ENCODE data around the gene ZNF138. TPM values are rescaled to one million over a fixed set of nuclear protein-coding genes. Genes with fewer than 3 reads are reported as not detected.

ZNF138 gene
- total and polyA plus RNA-seq, 2 of the 8 experiments (the other 6 are each of a cell fraction or from before 2014, with no cell fraction given) = 7.5 to 22.6 TPM

DNA sequence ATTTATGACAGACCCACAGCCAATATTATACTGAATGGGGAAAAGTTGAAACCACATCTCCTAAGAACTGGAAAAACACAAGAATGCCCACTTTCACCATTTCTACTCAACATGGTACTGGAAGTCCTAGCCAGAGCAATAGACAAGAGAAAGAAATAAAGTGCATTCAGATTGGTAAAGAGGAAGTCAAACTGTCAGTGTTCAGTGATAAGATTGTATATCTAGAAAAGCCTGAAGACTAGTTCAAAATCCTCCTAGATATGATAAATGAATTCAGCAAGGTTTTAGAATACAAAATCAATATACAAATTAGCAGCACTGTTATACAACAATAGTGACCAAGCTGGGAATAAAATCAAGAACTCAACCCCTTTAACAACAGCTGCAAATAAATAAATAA, 6.9 kb upstream of the ZNF138 start:
- FAIRE-seq = no peak

More for the DNA sequence above, 6.9 kb upstream of the ZNF138 start:
- Histone ChIP-seq H3K27me3 (replicated peaks in 1 of 4; ENCODE audit: control insufficient read depth in 3 of 4, extremely low read depth in 1 of 4, insufficient read depth in 3 of 4, low read length in 3 of 4) (no peaks in the 10 kb centered on the region), H3K79me2 (ENCODE audit: control insufficient read depth in 1 of 2, insufficient read depth in 2 of 2, low read length in 2 of 2) (no peaks in the 10 kb centered on the region), H4K20me1 (replicated peaks in 1 of 2; ENCODE audit: control insufficient read depth in 1 of 2, insufficient read depth in 2 of 2, low read length in 2 of 2) (no peaks in the 10 kb centered on the region), H2AK5ac (ENCODE audit: low read depth, low read length) (no peak overlapping the region), H2BK20ac (ENCODE audit: low read length) (no peak overlapping the region), H3K14ac (ENCODE audit: insufficient read length) (no peak overlapping the region), H2BK120ac (replicated peaks; ENCODE audit: low read depth, low read length) (no peak overlapping the region), H3K23ac (ENCODE audit: insufficient read length) (no peak overlapping the region), H3K4me3 (ENCODE audit: extremely low read depth in 1 of 4, insufficient read depth in 2 of 4, low read depth in 3 of 4, low read length in 4 of 4) (no peak overlapping the region), H4K8ac (ENCODE audit: extremely low read depth, insufficient read depth, low read length) (no peak overlapping the region), H3K4me2 (ENCODE audit: insufficient read depth in 1 of 2, low read depth in 2 of 2, low read length in 2 of 2) (no peak overlapping the region), H3K36me3 (ENCODE audit: control insufficient read depth in 2 of 4, insufficient read depth in 4 of 4, low read length in 3 of 4) (no peaks in the 10 kb centered on the region), H4K91ac (replicated peaks; ENCODE audit: insufficient read length, low read length) (no peak overlapping the region), H3K4me1 (replicated peaks in 1 of 4; ENCODE audit: control insufficient read depth in 3 of 4, insufficient read depth in 4 of 4, low read length in 3 of 4) (no peaks in the 10 kb centered on the region), H3K79me1 (ENCODE audit: low read depth, low read length) (no peaks in the 10 kb centered on the region), H3K27ac (ENCODE audit: low read depth, low read length) (no peak overlapping the region), H2BK15ac (ENCODE audit: low read length) (no peak overlapping the region), H2BK12ac (ENCODE audit: low read depth, low read length) (no peak overlapping the region), H2AFZ (ENCODE audit: low read length) (no peak overlapping the region), H3K18ac (ENCODE audit: extremely low read depth, low read length) (no peak overlapping the region), H2BK5ac (ENCODE audit: low read depth, low read length) (no peak overlapping the region), H3K4ac (replicated peaks; ENCODE audit: insufficient read length, low read depth, low read length) (no peak overlapping the region), H3K23me2 (ENCODE audit: low read depth, low read length) (no peaks in the 10 kb centered on the region), H3K9ac (replicated peaks in 1 of 4; ENCODE audit: extremely low read depth in 1 of 4, low read depth in 3 of 4, low read length in 3 of 4) (no peak overlapping the region), H3K56ac (replicated peaks; ENCODE audit: insufficient read length, low read depth, low read length) (no peak overlapping the region), H4K5ac (ENCODE audit: insufficient read length, low read depth, low read length) (no peak overlapping the region), H3K9me3 (ENCODE audit: insufficient read depth in 2 of 2, low read depth in 1 of 2, low read length in 1 of 2) (peaks cover 5 to 16% of the 10 kb centered on the region in 2 experiments; a peak in 2 of 4 replicates)
- TF ChIP-seq CEBPB (IDR thresholded peaks at IDR 0.05; ENCODE audit: low read depth, low read length) = no peak
- TF ChIP-seq JUN (IDR thresholded peaks at IDR 0.05; ENCODE audit: low read depth, low read length) = no peak
- no peak for TF ChIP-seq EZH2 (IDR thresholded peaks at IDR 0.05; ENCODE audit: low read depth, low read length, severe bottlenecking)
- no peak for TF ChIP-seq BACH1 (IDR thresholded peaks at IDR 0.05; ENCODE audit: low read length)
- TF ChIP-seq TEAD4 (IDR thresholded peaks at IDR 0.05; ENCODE audit: low read depth, low read length) = no peak
- TF ChIP-seq GTF2F1 (IDR thresholded peaks at IDR 0.05; ENCODE audit: borderline replicate concordance, low read depth, low read length) = no peak
- TF ChIP-seq SP2 (IDR thresholded peaks at IDR 0.05; ENCODE audit: low read length) = no peak
- no peak for TF ChIP-seq KDM1A (IDR thresholded peaks at IDR 0.05; ENCODE audit: borderline replicate concordance, low read length)
- TF ChIP-seq RBBP5 (IDR thresholded peaks at IDR 0.05; ENCODE audit: borderline replicate concordance, low read depth, low read length) = no peak
- no peak for TF ChIP-seq TCF12 (IDR thresholded peaks at IDR 0.05; ENCODE audit: low read depth, low read length)
- no peak for TF ChIP-seq KDM5A (IDR thresholded peaks at IDR 0.05; ENCODE audit: low read length)
- TF ChIP-seq MAFK (IDR thresholded peaks at IDR 0.05; ENCODE audit: low read depth, low read length) = no peak
- no peak for TF ChIP-seq CBX8 (IDR thresholded peaks at IDR 0.05; ENCODE audit: borderline replicate concordance, low read depth, low read length)
- TF ChIP-seq ASH2L (IDR thresholded peaks at IDR 0.05; ENCODE audit: low read length) = no peak
- TF ChIP-seq SIX5 (IDR thresholded peaks at IDR 0.05; ENCODE audit: low read depth, low read length) = no peak
- ChIA-PET CTCF (ENCODE audit: partially characterized antibody) (no interaction called here), POLR2A (ENCODE audit: partially characterized antibody) (no interaction called here)
- DNase-seq (ENCODE audit: low read depth in 1 of 2, low spot score in 2 of 2) = no peak
